ENCODE results near the gene DBI. TPM values are rescaled to one million over a fixed set of nuclear protein-coding genes. Genes with fewer than 3 reads are reported as not detected.
A peak's percentile ranks its signal among the peaks of the same experiment; 100 is the strongest.

DBI gene
- total RNA-seq, 6 experiments from 2014 or later = 132 to 314 (median 191) TPM

GRCh38 chr2:119377294-119377992 lies 10.7 kb downstream of the DBI start:
- Histone ChIP-seq H3K4me3 (no peak overlapping the region), H3K4me1 (peaks cover 0 to 3% (median 0%) of the 10 kb centered on the region in 4 donors), H3K36me3 (peaks cover 0 to 14% (median 9%) of the 10 kb centered on the region in 4 donors), H3K27me3 (no peaks in the 10 kb centered on the region), H3K9me3 (no peaks in the 10 kb centered on the region), H3K27ac (no peak overlapping the region)
- TF ChIP-seq, protein P1, sequence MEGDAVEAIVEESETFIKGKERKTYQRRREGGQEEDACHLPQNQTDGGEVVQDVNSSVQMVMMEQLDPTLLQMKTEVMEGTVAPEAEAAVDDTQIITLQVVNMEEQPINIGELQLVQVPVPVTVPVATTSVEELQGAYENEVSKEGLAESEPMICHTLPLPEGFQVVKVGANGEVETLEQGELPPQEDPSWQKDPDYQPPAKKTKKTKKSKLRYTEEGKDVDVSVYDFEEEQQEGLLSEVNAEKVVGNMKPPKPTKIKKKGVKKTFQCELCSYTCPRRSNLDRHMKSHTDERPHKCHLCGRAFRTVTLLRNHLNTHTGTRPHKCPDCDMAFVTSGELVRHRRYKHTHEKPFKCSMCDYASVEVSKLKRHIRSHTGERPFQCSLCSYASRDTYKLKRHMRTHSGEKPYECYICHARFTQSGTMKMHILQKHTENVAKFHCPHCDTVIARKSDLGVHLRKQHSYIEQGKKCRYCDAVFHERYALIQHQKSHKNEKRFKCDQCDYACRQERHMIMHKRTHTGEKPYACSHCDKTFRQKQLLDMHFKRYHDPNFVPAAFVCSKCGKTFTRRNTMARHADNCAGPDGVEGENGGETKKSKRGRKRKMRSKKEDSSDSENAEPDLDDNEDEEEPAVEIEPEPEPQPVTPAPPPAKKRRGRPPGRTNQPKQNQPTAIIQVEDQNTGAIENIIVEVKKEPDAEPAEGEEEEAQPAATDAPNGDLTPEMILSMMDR (IDR thresholded peaks at IDR 0.05) = no peak
- TF ChIP-seq POLR2A (IDR thresholded peaks at IDR 0.05) = no peak
- ATAC-seq = no peak
- intact Hi-C loops (cut with DNase I) = no loop called here
- no peak for DNase-seq
- 82% methylated on average over 7 of the region's 7 CpGs for WGBS (ENCODE audit: insufficient coverage, low coverage, low lambda C conversion rate, missing lambda C conversion rate)

DNA sequence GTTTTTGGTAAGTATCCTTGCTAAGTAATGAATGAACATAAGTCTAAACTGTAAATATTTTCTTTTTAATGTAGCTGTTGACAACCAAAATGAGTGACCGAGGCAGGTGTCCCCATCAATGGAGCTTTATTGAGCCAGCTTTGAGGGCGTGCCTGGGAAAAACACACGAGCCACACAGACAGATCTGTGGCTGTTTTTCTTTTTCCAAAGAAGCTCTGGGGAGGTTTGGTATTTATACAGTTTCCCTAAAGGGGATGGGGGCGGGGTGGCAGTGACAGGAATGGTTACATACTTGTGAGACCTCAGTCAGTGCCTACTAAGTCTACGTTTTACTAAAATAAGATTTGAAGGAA lies 11.2 kb downstream of the DBI start:
- DNase-seq (no peak), ATAC-seq (no peak)
- Histone ChIP-seq H3K27me3 (no peaks in the 10 kb centered on the region), H3K4me1 (peaks cover 0 to 3% (median 0%) of the 10 kb centered on the region in 4 donors), H3K4me3 (no peak overlapping the region), H3K27ac (no peak overlapping the region), H3K36me3 (peaks cover 0 to 9% (median 3%) of the 10 kb centered on the region in 4 donors), H3K9me3 (no peaks in the 10 kb centered on the region)
- intact Hi-C loops (cut with DNase I) = no loop called here
- WGBS (ENCODE audit: insufficient coverage, low coverage, low lambda C conversion rate, missing lambda C conversion rate) = 78% methylated on average over 5 of the region's 5 CpGs
- TF ChIP-seq POLR2A (IDR thresholded peaks at IDR 0.05) = no peak
- TF ChIP-seq, protein P1 (IDR thresholded peaks at IDR 0.05) = no peak

DNA sequence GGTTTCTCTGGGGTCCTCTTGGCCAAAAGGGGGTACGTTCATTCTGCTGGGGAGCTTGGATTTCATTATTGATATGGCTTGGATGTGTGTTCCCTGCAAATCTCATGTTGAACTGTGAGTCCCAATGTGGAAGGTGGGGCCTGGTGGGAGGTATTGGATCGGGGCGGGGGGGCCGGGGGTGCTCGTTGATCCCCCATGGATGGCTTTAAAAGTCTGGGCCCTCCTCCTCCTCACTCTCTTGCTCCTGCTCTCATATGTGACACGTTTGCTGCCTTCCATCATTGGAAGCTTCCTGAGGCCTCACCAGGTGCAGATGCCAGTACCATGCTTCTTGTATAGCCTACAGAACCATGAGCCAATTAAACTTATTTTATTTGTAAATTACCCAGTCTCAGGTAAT lies 11.8 kb downstream of the DBI start:
- TF ChIP-seq, protein P1 (IDR thresholded peaks at IDR 0.05) = no peak
- no peak for TF ChIP-seq POLR2A (IDR thresholded peaks at IDR 0.05)
- no CpG with 5 or more reads among the region's 6 CpGs for WGBS (ENCODE audit: insufficient coverage, low coverage, low lambda C conversion rate, missing lambda C conversion rate)
- DNase-seq = no peak

GRCh38 chr2:119383410-119384140 lies 16.8 kb downstream of the DBI start:
- H3K27me3 ChIP-seq = no peaks in the 10 kb centered on the region
- no peaks in the 10 kb centered on the region for H3K9me3 ChIP-seq
- DNase-seq (peak in 1 of 3 donors; percentile 41), ATAC-seq (no peak)
- TF ChIP-seq POLR2A (IDR thresholded peaks at IDR 0.05) = no peak
- TF ChIP-seq, protein P1 (IDR thresholded peaks at IDR 0.05) = no peak
- intact Hi-C loops (cut with DNase I) = no loop called here
- no peaks in the 10 kb centered on the region for H3K36me3 ChIP-seq
- peaks cover 0 to 10% (median 5%) of the 10 kb centered on the region in 4 donors for H3K4me1 ChIP-seq
- no peak overlapping the region for H3K4me3 ChIP-seq
- no peak overlapping the region for H3K27ac ChIP-seq
- WGBS (ENCODE audit: insufficient coverage, low coverage, low lambda C conversion rate, missing lambda C conversion rate) = 93% methylated on average over 5 of the region's 6 CpGs

More for the DNA sequence above, 11.8 kb downstream of the DBI start:
- Histone ChIP-seq H3K9me3 (no peaks in the 10 kb centered on the region), H3K4me3 (no peak overlapping the region), H3K27ac (no peak overlapping the region), H3K27me3 (no peaks in the 10 kb centered on the region), H3K4me1 (peaks cover 0 to 3% (median 0%) of the 10 kb centered on the region in 4 donors), H3K36me3 (peaks cover 0 to 3% (median under 1%) of the 10 kb centered on the region in 4 donors)
- intact Hi-C loops (cut with DNase I) = no loop called here
- no peak for ATAC-seq

Data from right lobe of liver (tissue), 6 donors.